Glutamatergic neuron (in vitro differentiated cells): ENCODE data around the gene EPHA6. TPM values are rescaled to one million over a fixed set of nuclear protein-coding genes. Genes with fewer than 3 reads are reported as not detected.

Source experiments
- DNase-seq: peaks from one replicate; pipeline ENCODE4 v3.0.0; 2022
- H3K27ac Mint-ChIP-seq: one replicate; pipeline ENCODE4 v1.8.0; 2020; ENCODE audit warnings: mild to moderate bottlenecking, mixed read lengths, inconsistent platforms; ENCODE audit not compliant: unreplicated experiment
- H3K27me3 Mint-ChIP-seq: one replicate; pipeline ENCODE4 v1.8.0; 2020; ENCODE audit warnings: mild to moderate bottlenecking, moderate library complexity, mixed read lengths, inconsistent platforms; ENCODE audit not compliant: unreplicated experiment
- H3K36me3 Mint-ChIP-seq: one replicate; pipeline ENCODE4 v1.8.0; 2020; ENCODE audit warnings: mild to moderate bottlenecking, mixed read lengths, inconsistent platforms; ENCODE audit not compliant: unreplicated experiment
- H3K4me1 Mint-ChIP-seq: one replicate; pipeline ENCODE4 v1.8.0; 2020; ENCODE audit warnings: mild to moderate bottlenecking, low read depth, mixed read lengths, inconsistent platforms; ENCODE audit not compliant: unreplicated experiment
- H3K4me3 Mint-ChIP-seq: one replicate; pipeline ENCODE4 v1.8.0; 2020; ENCODE audit warnings: mild to moderate bottlenecking, mixed read lengths, inconsistent platforms; ENCODE audit not compliant: unreplicated experiment
- H3K9me3 Mint-ChIP-seq: one replicate; pipeline ENCODE4 v1.8.0; 2020; ENCODE audit warnings: mild to moderate bottlenecking, moderate library complexity, mixed read lengths, inconsistent platforms; ENCODE audit not compliant: unreplicated experiment
- total RNA-seq: library from RNA; stranded (reverse); fragmentation: NEBNext Ultra II Directional; extraction: Animal tissue kit (Norgen Biotek cat#: 25700); gene quantifications from one replicate; pipeline ENCODE4 v1.2.1, GENCODE V29; 2021; ENCODE audit not compliant: unreplicated experiment
- TF ChIP-seq, protein P1 (sequence below): fragments of 200-600 bp; sonication (generic); IDR thresholded peaks from one replicate; pipeline ENCODE4 v1.5.0; 2021; ENCODE audit not compliant: partially characterized antibody, unreplicated experiment

The EPHA6 gene
- total RNA-seq, 1 donor from 2014 or later: 9.0 TPM

DNA sequence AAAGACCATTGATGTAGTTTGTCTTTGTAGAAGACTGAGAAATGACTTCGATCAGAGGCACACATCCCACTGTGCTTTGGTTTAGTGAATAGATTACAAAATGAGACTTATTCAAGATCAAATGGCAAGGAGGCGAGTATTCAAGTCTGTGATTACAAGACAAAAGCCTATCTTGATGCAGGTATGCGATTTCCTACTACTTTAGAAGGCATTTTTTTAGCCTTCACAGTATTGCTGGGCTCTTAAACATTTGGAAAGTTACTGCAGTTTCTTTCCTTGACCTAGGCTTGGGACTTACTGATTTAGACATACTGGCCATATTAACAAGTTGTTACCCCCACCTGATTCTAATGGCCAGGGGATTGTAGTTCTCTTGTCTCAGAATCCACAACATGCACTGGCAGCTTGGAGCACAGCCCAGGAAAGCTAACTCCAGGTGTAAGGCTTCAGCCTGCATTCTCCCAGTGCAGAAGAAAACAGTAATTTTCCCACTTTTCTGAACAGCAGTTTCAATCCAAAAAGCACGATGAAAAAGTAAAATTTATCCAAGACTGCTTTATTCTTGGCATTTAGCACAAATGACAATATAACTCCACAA, 311.6 kb downstream of the EPHA6 start:
- no peak overlapping the region for H3K27ac Mint-ChIP-seq

DNA sequence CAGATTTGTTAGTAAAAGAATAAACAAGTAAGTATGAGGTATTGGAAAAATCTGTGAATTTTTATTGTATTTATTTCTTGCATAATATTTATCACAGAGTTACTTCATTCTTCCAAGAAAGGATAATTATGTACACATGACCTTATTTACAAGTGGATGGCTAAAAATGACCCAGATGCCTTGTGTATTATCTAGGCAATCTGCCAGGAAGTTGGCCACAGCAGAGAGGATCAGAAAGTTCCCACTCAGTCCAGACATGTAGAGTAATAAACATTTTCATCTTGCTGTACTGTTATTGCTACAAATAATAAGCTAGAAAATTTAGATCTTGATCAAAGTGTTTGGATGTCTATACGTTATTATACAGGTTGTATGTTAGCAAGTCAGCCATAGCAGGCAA, 317.1 kb downstream of the EPHA6 start:
- Mint-ChIP-seq H3K4me3 (no peak overlapping the region), H3K9me3 (no peaks in the 10 kb centered on the region), H3K27ac (no peak overlapping the region), H3K27me3 (no peaks in the 10 kb centered on the region), H3K4me1 (no peaks in the 10 kb centered on the region), H3K36me3 (no peaks in the 10 kb centered on the region)
- no peak for DNase-seq
- TF ChIP-seq, protein P1, sequence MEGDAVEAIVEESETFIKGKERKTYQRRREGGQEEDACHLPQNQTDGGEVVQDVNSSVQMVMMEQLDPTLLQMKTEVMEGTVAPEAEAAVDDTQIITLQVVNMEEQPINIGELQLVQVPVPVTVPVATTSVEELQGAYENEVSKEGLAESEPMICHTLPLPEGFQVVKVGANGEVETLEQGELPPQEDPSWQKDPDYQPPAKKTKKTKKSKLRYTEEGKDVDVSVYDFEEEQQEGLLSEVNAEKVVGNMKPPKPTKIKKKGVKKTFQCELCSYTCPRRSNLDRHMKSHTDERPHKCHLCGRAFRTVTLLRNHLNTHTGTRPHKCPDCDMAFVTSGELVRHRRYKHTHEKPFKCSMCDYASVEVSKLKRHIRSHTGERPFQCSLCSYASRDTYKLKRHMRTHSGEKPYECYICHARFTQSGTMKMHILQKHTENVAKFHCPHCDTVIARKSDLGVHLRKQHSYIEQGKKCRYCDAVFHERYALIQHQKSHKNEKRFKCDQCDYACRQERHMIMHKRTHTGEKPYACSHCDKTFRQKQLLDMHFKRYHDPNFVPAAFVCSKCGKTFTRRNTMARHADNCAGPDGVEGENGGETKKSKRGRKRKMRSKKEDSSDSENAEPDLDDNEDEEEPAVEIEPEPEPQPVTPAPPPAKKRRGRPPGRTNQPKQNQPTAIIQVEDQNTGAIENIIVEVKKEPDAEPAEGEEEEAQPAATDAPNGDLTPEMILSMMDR: no peak

More for the DNA sequence above, 311.6 kb downstream of the EPHA6 start:
- H3K4me1 Mint-ChIP-seq: no peaks in the 10 kb centered on the region
- no peaks in the 10 kb centered on the region for H3K9me3 Mint-ChIP-seq
- no peak overlapping the region for H3K4me3 Mint-ChIP-seq
- H3K27me3 Mint-ChIP-seq: no peaks in the 10 kb centered on the region
- no peaks in the 10 kb centered on the region for H3K36me3 Mint-ChIP-seq
- no peak for DNase-seq
- TF ChIP-seq, protein P1: no peak

DNA sequence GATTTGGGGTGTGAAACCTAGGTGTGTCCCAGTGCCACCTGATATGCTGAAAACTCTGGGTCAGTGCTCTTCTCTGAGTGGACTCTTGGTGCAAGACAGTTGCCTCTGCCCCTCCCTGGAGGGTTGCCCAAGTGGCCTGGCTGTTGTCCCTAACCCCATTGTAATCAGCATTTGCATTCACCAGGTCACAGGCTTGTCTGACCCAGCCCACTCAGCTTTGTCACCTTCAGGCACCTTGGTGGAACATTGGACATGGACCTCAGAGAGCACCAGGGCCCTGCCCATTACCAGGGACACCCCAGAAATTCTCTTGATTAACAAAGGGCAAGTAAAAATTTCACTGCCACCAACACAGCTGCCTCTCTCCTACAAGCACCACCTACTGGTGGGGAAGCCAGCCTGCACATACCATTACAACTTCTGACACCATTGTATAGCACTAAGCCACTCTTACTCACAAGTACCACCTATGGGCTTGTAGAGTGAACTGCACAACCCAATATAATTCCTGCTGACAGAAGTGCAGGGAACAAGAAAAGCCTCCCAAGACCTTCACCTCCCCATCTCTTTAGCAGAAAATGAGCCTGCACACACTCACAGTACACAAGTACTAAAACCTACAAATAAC, 324.6 kb downstream of the EPHA6 start:
- H3K36me3 Mint-ChIP-seq: no peaks in the 10 kb centered on the region
- H3K27ac Mint-ChIP-seq: no peak overlapping the region
- TF ChIP-seq, protein P1: peak; percentile 44
- H3K4me1 Mint-ChIP-seq: no peaks in the 10 kb centered on the region
- H3K27me3 Mint-ChIP-seq: peaks cover 2% of the 10 kb centered on the region
- H3K4me3 Mint-ChIP-seq: no peak overlapping the region
- DNase-seq: no peak
- peaks cover 2% of the 10 kb centered on the region for H3K9me3 Mint-ChIP-seq

DNA sequence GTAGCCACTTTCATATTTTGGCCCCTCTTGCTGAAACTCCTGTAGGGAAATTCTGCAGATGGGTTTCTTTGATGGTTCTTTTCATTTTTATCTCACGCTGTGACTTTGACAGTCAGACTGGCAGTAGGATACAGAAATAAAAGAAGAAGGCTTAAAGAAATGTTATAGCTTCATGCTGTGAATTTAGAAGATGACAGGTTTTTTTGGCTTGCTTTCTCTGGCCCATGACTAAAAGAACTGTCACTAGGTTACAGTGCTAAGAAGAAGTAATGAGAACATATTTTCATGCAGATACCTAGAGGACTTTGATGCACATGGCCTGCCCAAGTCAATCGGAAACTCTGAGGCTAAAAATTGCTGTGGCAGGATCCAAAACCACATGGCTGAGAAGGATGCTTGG, 334.5 kb downstream of the EPHA6 start:
- H3K27ac Mint-ChIP-seq: no peak overlapping the region
- H3K36me3 Mint-ChIP-seq: no peaks in the 10 kb centered on the region
- TF ChIP-seq, protein P1: no peak
- no peaks in the 10 kb centered on the region for H3K27me3 Mint-ChIP-seq
- H3K4me1 Mint-ChIP-seq: no peaks in the 10 kb centered on the region
- H3K9me3 Mint-ChIP-seq: no peaks in the 10 kb centered on the region
- H3K4me3 Mint-ChIP-seq: no peak overlapping the region
- no peak for DNase-seq

DNA sequence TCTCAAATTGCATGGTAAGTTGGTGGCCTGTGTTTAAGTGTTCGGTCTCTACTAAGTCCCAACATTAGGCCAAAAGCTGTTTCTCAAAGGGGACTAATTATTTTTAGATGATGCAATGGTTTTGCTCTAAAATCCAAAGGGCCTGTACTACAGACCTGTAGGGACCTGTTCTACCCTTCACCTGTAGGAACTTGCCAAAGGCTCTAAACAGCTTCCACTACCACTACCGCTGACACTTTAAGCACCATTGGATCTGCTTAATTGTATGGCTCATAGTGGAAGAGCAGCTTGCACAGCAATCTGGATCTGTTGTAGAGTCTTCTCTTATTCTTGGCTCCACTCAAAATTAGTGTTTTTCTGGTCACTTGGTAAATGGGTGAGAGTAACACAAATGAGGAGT, 346.8 kb downstream of the EPHA6 start:
- H3K27me3 Mint-ChIP-seq: no peaks in the 10 kb centered on the region
- TF ChIP-seq, protein P1: no peak
- H3K9me3 Mint-ChIP-seq: no peaks in the 10 kb centered on the region
- H3K27ac Mint-ChIP-seq: no peak overlapping the region
- H3K4me3 Mint-ChIP-seq: no peak overlapping the region
- no peaks in the 10 kb centered on the region for H3K36me3 Mint-ChIP-seq
- DNase-seq: no peak
- H3K4me1 Mint-ChIP-seq: no peaks in the 10 kb centered on the region
